Upper lobe of right lung (tissue), 1 donor: ENCODE results near the gene ZFAND3. TPM values are rescaled to one million over a fixed set of nuclear protein-coding genes. Genes with fewer than 3 reads are reported as not detected.

Experiments
- ATAC-seq: fragments of 200-7000 bp; cut with Tn5 transposase; one replicate; pipeline ENCODE4 v1.9.1; 2020; ENCODE audit warnings: mild to moderate bottlenecking, moderate library complexity
- DNase-seq: peaks from one replicate; pipeline ENCODE4 v3.0.0-alpha.2; 2020
- H3K27ac ChIP-seq: fragments of 200-600 bp; one replicate; pipeline ENCODE4 v1.8.0; 2022
- H3K27me3 ChIP-seq: fragments of 200-600 bp; one replicate; pipeline ENCODE4 v1.8.0; 2022; ENCODE audit warnings: mild to moderate bottlenecking
- H3K36me3 ChIP-seq: fragments of 200-600 bp; one replicate; pipeline ENCODE4 v1.8.0; 2022
- H3K4me1 ChIP-seq: fragments of 200-600 bp; one replicate; pipeline ENCODE4 v1.8.0; 2022
- H3K4me3 ChIP-seq: fragments of 200-600 bp; one replicate; pipeline ENCODE4 v1.8.0; 2022; ENCODE audit warnings: mild to moderate bottlenecking
- H3K9me3 ChIP-seq: fragments of 200-600 bp; one replicate; pipeline ENCODE4 v1.8.0; 2022
- CTCF ChIP-seq: fragments of 200-600 bp; IDR thresholded peaks from one replicate; pipeline ENCODE4 v1.8.0; 2022; ENCODE audit warnings: antibody characterized with exemption
- intact Hi-C: fragments of 100-400 bp; cut with DNase I; formaldehyde crosslinking; loops from one replicate; pipeline ENCODE4 v1.11.0; 2022
- total RNA-seq: library from RNA; stranded (reverse); fragmentation: NEBNext Ultra II Directional; extraction: Animal tissue kit (Norgen Biotek cat#: 25700); gene quantifications from one replicate; pipeline ENCODE4 v1.2.1, GENCODE V29; 2021
- donor health status: DM: no; HTN: yes; CAD: no; lungs with severe emphysema.

Gene ZFAND3
- total RNA-seq, 1 donor from 2014 or later = 69.1 TPM

- no peak for ATAC-seq
- no peaks in the 10 kb centered on the region for H3K9me3 ChIP-seq
- H3K4me3 ChIP-seq = no peak overlapping the region
- intact Hi-C loops = no loop called here
- H3K36me3 ChIP-seq = peaks cover 19% of the 10 kb centered on the region
- H3K27me3 ChIP-seq = no peaks in the 10 kb centered on the region
- TF ChIP-seq CTCF = no peak
- H3K4me1 ChIP-seq = no peaks in the 10 kb centered on the region
- DNase-seq = no peak
- H3K27ac ChIP-seq = no peak overlapping the region
Measured at GRCh38 chr6:38079107-38079506, 259.6 kb downstream of the ZFAND3 start.

- no peak for TF ChIP-seq CTCF
- no peak for ATAC-seq
- DNase-seq = no peak
- Histone ChIP-seq H3K36me3 (peaks cover 19% of the 10 kb centered on the region), H3K4me1 (no peaks in the 10 kb centered on the region), H3K9me3 (no peaks in the 10 kb centered on the region), H3K27me3 (no peaks in the 10 kb centered on the region), H3K27ac (no peak overlapping the region), H3K4me3 (no peak overlapping the region)
- intact Hi-C loops = no loop called here
Measured at GRCh38 chr6:38079537-38079936, 260.0 kb downstream of the ZFAND3 start.

GRCh38 chr6:38080360-38080759, 260.8 kb downstream of the ZFAND3 start:
- no peak overlapping the region for H3K4me3 ChIP-seq
- H3K4me1 ChIP-seq = no peaks in the 10 kb centered on the region
- peaks cover 19% of the 10 kb centered on the region for H3K36me3 ChIP-seq
- H3K27me3 ChIP-seq = no peaks in the 10 kb centered on the region
- H3K9me3 ChIP-seq = no peaks in the 10 kb centered on the region
- DNase-seq (no peak), ATAC-seq (no peak)
- no peak overlapping the region for H3K27ac ChIP-seq
- intact Hi-C loops = no loop called here
- no peak for TF ChIP-seq CTCF

- peaks cover 19% of the 10 kb centered on the region for H3K36me3 ChIP-seq
- H3K4me3 ChIP-seq = no peak overlapping the region
- H3K9me3 ChIP-seq = no peaks in the 10 kb centered on the region
- no peak for ATAC-seq
- no peaks in the 10 kb centered on the region for H3K4me1 ChIP-seq
- no peak for DNase-seq
- H3K27me3 ChIP-seq = no peaks in the 10 kb centered on the region
- no peak overlapping the region for H3K27ac ChIP-seq
- intact Hi-C loops = no loop called here
- no peak for TF ChIP-seq CTCF
Measured at GRCh38 chr6:38080889-38081288, 261.4 kb downstream of the ZFAND3 start.

- ATAC-seq (no peak), DNase-seq (no peak)
- Histone ChIP-seq H3K4me3 (no peak overlapping the region), H3K4me1 (no peaks in the 10 kb centered on the region), H3K27ac (no peak overlapping the region), H3K36me3 (peaks cover 19% of the 10 kb centered on the region), H3K27me3 (no peaks in the 10 kb centered on the region), H3K9me3 (no peaks in the 10 kb centered on the region)
- intact Hi-C loops = no loop called here
- no peak for TF ChIP-seq CTCF
Measured at GRCh38 chr6:38085031-38085430, 265.5 kb downstream of the ZFAND3 start.

- Histone ChIP-seq H3K4me3 (no peak overlapping the region), H3K9me3 (no peaks in the 10 kb centered on the region), H3K27ac (no peak overlapping the region), H3K4me1 (no peaks in the 10 kb centered on the region), H3K36me3 (peaks cover 19% of the 10 kb centered on the region), H3K27me3 (no peaks in the 10 kb centered on the region)
- ATAC-seq (no peak), DNase-seq (no peak)
- no peak for TF ChIP-seq CTCF
- intact Hi-C loops = no loop called here
Measured at GRCh38 chr6:38086346-38086745, 266.8 kb downstream of the ZFAND3 start.
